ENCODE results near the gene LYAR.
"Not testable (repeated sequence)": the region's sequence is repeated elsewhere in the genome, so short reads cannot be mapped to it uniquely, and the experiment has no call there.

LYAR gene

DNA sequence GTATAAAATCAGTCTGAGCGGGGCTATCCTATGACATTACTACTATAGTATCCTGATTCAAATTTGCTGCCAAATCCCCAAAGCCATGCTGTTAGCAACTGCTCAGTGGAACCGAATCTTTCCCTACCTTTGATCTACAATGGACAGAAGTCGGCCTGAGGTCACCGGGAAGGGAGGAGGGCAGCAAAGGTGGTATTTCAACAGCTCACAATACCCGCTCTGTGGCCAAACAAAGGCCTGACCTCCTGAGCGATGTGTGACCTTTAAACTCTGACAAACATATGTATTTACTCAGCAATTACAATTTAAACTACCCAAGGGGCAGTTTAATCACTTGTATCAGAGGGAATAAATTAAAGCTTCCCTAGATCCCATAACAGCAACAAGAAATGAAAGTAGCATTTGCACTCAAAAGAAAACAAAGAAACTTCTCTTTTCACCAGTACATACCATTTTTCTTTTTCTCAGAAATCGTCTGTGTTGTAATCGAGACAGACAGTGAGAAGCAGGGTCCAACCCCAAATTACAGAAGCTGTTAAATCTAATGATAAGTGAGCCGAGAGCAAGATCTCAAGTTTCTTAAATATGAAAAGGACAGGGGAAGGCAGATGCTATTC lies 30.4 kb downstream of the LYAR start:
- no peak for DNase-seq

- not testable (repeated sequence) for DNase-seq
Observed at GRCh38 chr4:4257705-4258104, 32.2 kb downstream of the LYAR start.

- no peak for DNase-seq
Observed at GRCh38 chr4:4256799-4257198, 33.2 kb downstream of the LYAR start.

- no peak for DNase-seq
Observed at GRCh38 chr4:4254666-4255065, 35.3 kb downstream of the LYAR start.

DNA sequence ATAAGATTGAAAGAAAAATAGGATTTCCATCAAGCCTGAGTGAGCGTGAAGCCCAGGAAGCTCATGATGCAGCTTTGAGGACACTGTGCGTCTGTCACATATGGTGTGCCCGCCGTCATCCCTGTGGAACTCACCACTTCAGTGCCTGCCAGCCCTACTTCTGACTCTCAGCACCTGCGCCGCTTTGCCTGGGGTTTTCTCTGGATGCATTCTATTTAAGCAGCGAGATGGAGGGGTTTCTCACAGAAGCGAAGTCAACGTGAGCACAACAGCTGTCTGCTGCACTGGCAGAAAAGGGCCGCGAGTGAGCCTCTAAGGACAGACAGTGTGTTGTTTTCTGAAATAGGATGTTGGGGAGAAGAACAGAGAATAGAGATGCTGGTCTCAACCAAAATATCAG lies 35.8 kb downstream of the LYAR start:
- DNase-seq, result no peak

DNA sequence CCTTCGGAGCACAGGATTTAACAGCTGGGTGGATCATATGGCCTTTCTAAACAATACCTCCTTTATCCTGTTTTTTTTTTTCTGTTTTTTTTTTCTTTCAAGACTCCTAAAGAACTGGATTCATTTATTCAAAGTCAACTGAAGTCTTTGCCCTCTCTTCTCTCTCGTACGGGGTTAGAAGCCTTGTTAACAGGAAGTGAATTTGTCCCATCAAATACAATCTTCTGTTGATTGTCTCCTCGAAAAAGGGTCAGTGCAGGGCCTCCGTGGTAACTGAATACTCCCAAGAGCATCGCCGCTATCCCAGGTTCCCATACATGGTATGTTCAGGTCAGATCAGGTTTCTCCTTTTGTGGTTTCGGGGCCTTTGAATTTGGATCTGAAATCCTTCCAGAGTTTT lies 40.1 kb downstream of the LYAR start:
- DNase-seq, result no peak

- DNase-seq, result not testable (repeated sequence)
Observed at GRCh38 chr4:4249342-4249741, 40.6 kb downstream of the LYAR start.

GRCh38 chr4:4248885-4249203 lies 41.1 kb downstream of the LYAR start:
- no peak for DNase-seq

GRCh38 chr4:4248029-4248884 lies 41.7 kb downstream of the LYAR start, which contains the start of gene TMEM128:
TSS of gene TMEM128 (minus strand) at chr4:4248223. CDS start at chr4:4248202, 21 bp downstream.
- DNase-seq, result peak; percentile 90

GRCh38 chr4:4247696-4248028 lies 42.3 kb downstream of the LYAR start:
- DNase-seq, result peak; percentile 11

DNA sequence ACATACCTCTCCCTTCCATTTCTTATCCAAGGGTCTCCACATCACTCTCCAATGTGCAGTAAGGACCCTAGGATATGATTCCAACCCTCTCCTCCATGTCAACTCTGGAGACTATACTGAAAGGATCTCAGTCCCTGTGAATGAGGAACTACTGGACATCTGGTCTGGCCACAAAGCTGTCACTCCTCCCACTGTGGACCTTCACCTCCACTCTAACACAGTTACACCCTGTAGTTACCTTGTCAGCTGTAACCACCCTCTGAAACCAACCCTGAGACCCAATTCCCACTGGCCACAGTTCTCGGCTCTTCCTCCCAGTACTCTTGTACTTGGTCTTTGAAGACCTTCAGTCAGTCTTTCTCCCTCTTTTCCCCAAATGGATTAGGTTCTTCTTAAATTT lies 44.8 kb downstream of the LYAR start:
- DNase-seq, result no peak

DNA sequence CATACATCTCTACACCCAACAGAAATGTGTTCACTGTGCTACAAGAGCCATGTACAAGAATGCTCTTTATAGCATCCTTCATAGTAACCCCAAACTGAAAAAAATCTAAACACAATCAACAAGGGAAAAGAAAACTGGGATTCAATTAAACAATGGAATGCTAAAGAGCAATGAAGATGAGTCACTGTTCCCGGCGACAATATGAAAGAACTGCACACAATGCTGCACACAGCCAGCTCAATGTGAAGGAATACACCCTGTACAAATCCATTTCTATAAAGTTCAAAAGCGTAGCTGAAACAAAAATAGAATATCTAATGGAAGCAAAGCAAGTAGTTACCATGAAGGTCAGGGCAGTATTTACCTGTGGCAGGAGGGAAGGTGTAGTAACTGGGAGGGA lies 50.4 kb downstream of the LYAR start:
- DNase-seq, result not testable (repeated sequence)

- no peak for DNase-seq
Observed at GRCh38 chr4:4233610-4234009, 56.3 kb downstream of the LYAR start.

DNA sequence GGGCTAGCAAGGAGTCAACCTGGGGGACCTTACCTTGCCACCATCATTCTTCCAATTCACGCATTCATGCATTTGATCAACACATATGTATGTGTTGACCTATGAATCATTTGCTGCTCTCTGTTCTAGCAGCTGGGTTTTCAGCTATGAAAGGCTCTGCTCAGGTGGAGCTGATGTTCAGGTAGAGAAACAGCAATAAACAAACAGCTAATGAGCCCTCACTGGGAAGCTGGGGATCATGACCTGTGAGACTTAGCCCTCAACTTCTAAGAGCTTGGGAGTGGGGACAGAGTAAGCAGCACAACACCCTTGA lies 61.6 kb downstream of the LYAR start:
- no peak for DNase-seq

DNA sequence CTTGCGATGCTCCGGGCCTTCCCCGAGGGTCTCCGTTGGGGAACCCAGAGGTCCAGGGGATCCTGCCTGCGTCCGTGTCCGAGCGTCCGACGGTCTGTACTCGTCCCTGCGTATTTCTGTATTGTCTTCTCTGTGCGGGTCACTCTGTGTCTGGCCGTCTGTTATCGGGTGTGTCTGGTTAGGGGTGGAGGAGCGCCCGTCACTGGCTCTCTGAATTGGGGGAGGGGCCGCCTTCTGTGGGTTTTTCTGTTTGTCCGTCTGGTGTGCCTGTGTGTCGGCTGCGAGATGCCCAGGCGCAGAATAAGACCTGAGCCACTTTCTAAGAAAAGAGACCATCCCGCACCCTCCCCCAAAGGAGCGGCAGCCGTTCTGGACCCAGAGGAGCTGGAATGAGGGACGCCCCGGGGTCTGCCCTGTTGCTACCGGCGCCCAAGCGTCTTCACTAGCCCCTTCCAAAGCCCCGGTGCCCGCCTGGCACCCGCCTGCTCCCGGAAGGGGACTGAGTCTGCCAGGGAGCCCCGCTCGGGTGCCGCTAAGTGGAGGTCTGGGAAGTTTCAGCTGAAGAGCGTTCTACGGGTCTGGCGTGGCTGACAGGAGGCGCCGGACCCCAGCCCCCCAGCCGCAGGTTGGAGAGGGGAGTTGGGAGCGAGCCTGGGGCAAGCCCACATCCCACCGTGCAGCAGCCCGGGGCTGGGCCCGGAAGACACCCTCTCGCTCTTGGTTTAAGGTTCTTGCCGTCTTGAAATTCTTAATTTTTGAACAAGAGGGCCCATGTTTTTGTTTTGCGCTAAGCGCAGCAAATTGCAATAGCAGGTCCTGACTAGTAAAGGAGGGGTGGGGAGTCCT lies 62.2 kb downstream of the LYAR start:
- no peak for DNase-seq

DNA sequence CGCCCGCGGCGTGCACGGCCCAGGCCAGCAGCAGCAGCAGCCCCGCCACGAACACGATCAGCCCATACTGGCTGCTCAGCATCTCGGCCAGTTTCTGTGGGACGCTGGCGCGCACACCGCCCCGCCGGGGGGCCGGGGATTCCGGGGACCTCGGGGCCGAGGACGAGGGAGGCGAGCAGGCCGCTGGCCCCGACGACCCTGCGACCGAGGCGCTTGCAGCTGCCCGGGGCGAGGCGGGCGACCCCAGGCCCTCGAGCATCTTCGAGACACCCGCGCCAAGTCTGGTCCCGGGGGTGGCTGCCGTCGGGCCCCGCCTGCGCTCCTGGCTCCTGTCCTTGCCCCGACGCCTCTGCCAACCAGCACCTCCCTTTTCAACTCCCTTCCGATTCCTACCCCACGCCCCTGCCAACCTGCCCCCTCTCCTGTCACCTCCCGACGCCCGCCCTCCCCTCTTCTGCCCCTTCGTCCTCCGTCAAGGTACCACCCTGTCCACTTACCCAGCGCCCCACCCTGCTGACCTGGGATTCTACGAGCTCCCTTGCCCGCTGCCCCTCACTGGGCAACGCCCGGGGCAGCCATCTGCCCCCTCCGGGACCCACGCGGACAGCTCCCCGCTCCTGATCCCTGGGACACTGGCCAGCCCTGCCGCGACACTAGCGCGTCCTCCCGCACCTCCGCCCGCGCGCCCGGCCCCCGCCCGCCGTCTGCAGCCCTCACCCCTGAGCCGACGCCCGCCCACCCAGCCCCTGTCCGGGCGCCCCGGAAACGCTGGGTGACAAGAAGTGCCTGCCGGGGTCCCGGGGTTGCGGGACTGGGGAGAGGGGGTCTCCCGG lies 63.1 kb downstream of the LYAR start, which contains the start of gene OTOP1:
Gene OTOP1 (minus strand): TSS at position 324 of the 833 bp plus-strand sequence. CDS start 65 bp downstream, at position 259.
- no peak for DNase-seq

- no peak for DNase-seq
Observed at GRCh38 chr4:4225915-4226605, 63.9 kb downstream of the LYAR start.
